ENCODE data around the gene SUMF1.
"Not testable (repeated sequence)": the region's sequence is repeated elsewhere in the genome, so short reads cannot be mapped to it uniquely, and the experiment has no call there.

The SUMF1 gene

GRCh38 chr3:4461468-4462090, 5.5 kb downstream of the SUMF1 start:
- Histone ChIP-seq H3K36me3 (replicated peaks) (no peaks in the 10 kb centered on the region), H3K4me3 (no peak overlapping the region), H3K27me3 (ENCODE audit: low read depth) (no peaks in the 10 kb centered on the region), H3K4me1 (peaks cover 3% of the 10 kb centered on the region; the same call in 1 of the 2 replicates), H3K9me3 (no peaks in the 10 kb centered on the region)
- in situ Hi-C loops (cut with MboI; ENCODE audit: low sequenced_read_pairs): no loop called here
- DNase-seq (ENCODE audit: low spot score in 2 of 2): no peak

GRCh38 chr3:4460334-4460733, 6.7 kb downstream of the SUMF1 start:
- no peaks in the 10 kb centered on the region for H3K4me1 ChIP-seq
- H3K9me3 ChIP-seq: no peaks in the 10 kb centered on the region
- H3K27me3 ChIP-seq (ENCODE audit: low read depth): no peaks in the 10 kb centered on the region
- in situ Hi-C loops (cut with MboI; ENCODE audit: low sequenced_read_pairs): no loop called here
- DNase-seq (ENCODE audit: low spot score in 2 of 2): no peak
- H3K36me3 ChIP-seq (replicated peaks): no peaks in the 10 kb centered on the region
- no peak overlapping the region for H3K4me3 ChIP-seq

GRCh38 chr3:4458961-4459360, 8.1 kb downstream of the SUMF1 start:
- H3K36me3 ChIP-seq (replicated peaks): no peaks in the 10 kb centered on the region
- no peaks in the 10 kb centered on the region for H3K27me3 ChIP-seq (ENCODE audit: low read depth)
- H3K4me1 ChIP-seq: no peaks in the 10 kb centered on the region
- in situ Hi-C loops (cut with MboI; ENCODE audit: low sequenced_read_pairs): no loop called here
- H3K4me3 ChIP-seq: no peak overlapping the region
- no peaks in the 10 kb centered on the region for H3K9me3 ChIP-seq
- DNase-seq (ENCODE audit: low spot score in 2 of 2): no peak

- DNase-seq (ENCODE audit: low spot score in 2 of 2); in situ Hi-C loops (cut with MboI; ENCODE audit: low sequenced_read_pairs); H3K4me1 ChIP-seq; H3K4me3 ChIP-seq; H3K27me3 ChIP-seq (ENCODE audit: low read depth); H3K9me3 ChIP-seq; H3K36me3 ChIP-seq (replicated peaks): not testable (repeated sequence)
Observed at GRCh38 chr3:4456780-4457179, 10.3 kb downstream of the SUMF1 start.

- Histone ChIP-seq H3K36me3 (replicated peaks) (no peaks in the 10 kb centered on the region), H3K9me3 (no peaks in the 10 kb centered on the region), H3K4me1 (no peaks in the 10 kb centered on the region), H3K4me3 (no peak overlapping the region), H3K27me3 (ENCODE audit: low read depth) (no peaks in the 10 kb centered on the region)
- in situ Hi-C loops (cut with MboI; ENCODE audit: low sequenced_read_pairs): no loop called here
- DNase-seq (ENCODE audit: low spot score in 2 of 2): no peak
Observed at GRCh38 chr3:4454142-4454541, 12.9 kb downstream of the SUMF1 start.

GRCh38 chr3:4449043-4449805, 17.8 kb downstream of the SUMF1 start:
- Histone ChIP-seq H3K27me3 (ENCODE audit: low read depth) (no peaks in the 10 kb centered on the region), H3K4me3 (no peak overlapping the region), H3K36me3 (replicated peaks) (no peaks in the 10 kb centered on the region), H3K9me3 (no peaks in the 10 kb centered on the region), H3K4me1 (no peaks in the 10 kb centered on the region)
- no peak for DNase-seq (ENCODE audit: low spot score in 2 of 2)
- in situ Hi-C loops (cut with MboI; ENCODE audit: low sequenced_read_pairs): no loop called here

GRCh38 chr3:4448187-4448586, 18.9 kb downstream of the SUMF1 start:
- no peak for DNase-seq (ENCODE audit: low spot score in 2 of 2)
- Histone ChIP-seq H3K4me1 (no peaks in the 10 kb centered on the region), H3K9me3 (no peaks in the 10 kb centered on the region), H3K27me3 (ENCODE audit: low read depth) (no peaks in the 10 kb centered on the region), H3K36me3 (replicated peaks) (no peaks in the 10 kb centered on the region), H3K4me3 (no peak overlapping the region)
- in situ Hi-C loops (cut with MboI; ENCODE audit: low sequenced_read_pairs): no loop called here

- in situ Hi-C loops (cut with MboI; ENCODE audit: low sequenced_read_pairs): no loop called here
- H3K27me3 ChIP-seq (ENCODE audit: low read depth): no peaks in the 10 kb centered on the region
- H3K4me1 ChIP-seq: no peaks in the 10 kb centered on the region
- no peaks in the 10 kb centered on the region for H3K36me3 ChIP-seq (replicated peaks)
- no peak overlapping the region for H3K4me3 ChIP-seq
- no peaks in the 10 kb centered on the region for H3K9me3 ChIP-seq
- no peak for DNase-seq (ENCODE audit: low spot score in 2 of 2)
Observed at GRCh38 chr3:4447295-4447999, 19.6 kb downstream of the SUMF1 start.

GRCh38 chr3:4440951-4441350, 26.1 kb downstream of the SUMF1 start:
- no peaks in the 10 kb centered on the region for H3K9me3 ChIP-seq
- no peak for DNase-seq (ENCODE audit: low spot score in 2 of 2)
- in situ Hi-C loops (cut with MboI; ENCODE audit: low sequenced_read_pairs): no loop called here
- no peaks in the 10 kb centered on the region for H3K4me1 ChIP-seq
- no peak overlapping the region for H3K4me3 ChIP-seq
- H3K27me3 ChIP-seq (ENCODE audit: low read depth): no peaks in the 10 kb centered on the region
- H3K36me3 ChIP-seq (replicated peaks): no peaks in the 10 kb centered on the region

GRCh38 chr3:4438296-4438695, 28.8 kb downstream of the SUMF1 start:
- no peak for DNase-seq (ENCODE audit: low spot score in 2 of 2)
- Histone ChIP-seq H3K4me3 (no peak overlapping the region), H3K9me3 (no peaks in the 10 kb centered on the region), H3K4me1 (no peaks in the 10 kb centered on the region), H3K36me3 (replicated peaks) (no peaks in the 10 kb centered on the region), H3K27me3 (ENCODE audit: low read depth) (no peaks in the 10 kb centered on the region)
- in situ Hi-C loops (cut with MboI; ENCODE audit: low sequenced_read_pairs): no loop called here

- Histone ChIP-seq H3K9me3 (no peaks in the 10 kb centered on the region), H3K4me1 (no peaks in the 10 kb centered on the region), H3K27me3 (ENCODE audit: low read depth) (no peaks in the 10 kb centered on the region), H3K4me3 (no peak overlapping the region), H3K36me3 (replicated peaks) (no peaks in the 10 kb centered on the region)
- DNase-seq (ENCODE audit: low spot score in 2 of 2): no peak
- in situ Hi-C loops (cut with MboI; ENCODE audit: low sequenced_read_pairs): no loop called here
Observed at GRCh38 chr3:4432259-4432658, 34.8 kb downstream of the SUMF1 start.

- Histone ChIP-seq H3K9me3 (no peaks in the 10 kb centered on the region), H3K27me3 (ENCODE audit: low read depth) (no peaks in the 10 kb centered on the region), H3K4me3 (no peak overlapping the region), H3K36me3 (replicated peaks) (no peaks in the 10 kb centered on the region), H3K4me1 (no peaks in the 10 kb centered on the region)
- in situ Hi-C loops (cut with MboI; ENCODE audit: low sequenced_read_pairs): no loop called here
- no peak for DNase-seq (ENCODE audit: low spot score in 2 of 2)
Observed at GRCh38 chr3:4429648-4430350, 37.3 kb downstream of the SUMF1 start.

- H3K27me3 ChIP-seq (ENCODE audit: low read depth): no peaks in the 10 kb centered on the region
- no peak overlapping the region for H3K4me3 ChIP-seq
- peak; percentile 42 to 51 for DNase-seq (ENCODE audit: low spot score in 2 of 2)
- no peaks in the 10 kb centered on the region for H3K9me3 ChIP-seq
- no peaks in the 10 kb centered on the region for H3K4me1 ChIP-seq
- H3K36me3 ChIP-seq (replicated peaks): no peaks in the 10 kb centered on the region
- in situ Hi-C loops (cut with MboI; ENCODE audit: low sequenced_read_pairs): no loop called here
Observed at GRCh38 chr3:4426782-4427344, 40.2 kb downstream of the SUMF1 start.

Measured in HAP-1 (cell line).